KOPT-K1 (cell line): ENCODE data around the gene FAM20C.

ENCODE experiments used
- H3K27ac ChIP-seq: fragments of 200-600 bp; sonication (generic); 2 replicates; pipeline ENCODE4 v1.5.1; 2016; ENCODE audit warnings: antibody characterized with exemption, mild to moderate bottlenecking, low read depth, low read length; ENCODE audit not compliant: poor library complexity, severe bottlenecking
- H3K36me3 ChIP-seq: fragments of 200-600 bp; sonication (generic); 2 replicates; pipeline ENCODE4 v1.5.1; 2017; ENCODE audit warnings: antibody characterized with exemption, mild to moderate bottlenecking, low read length, moderate library complexity; ENCODE audit not compliant: insufficient read depth
- H3K9me3 ChIP-seq: fragments of 200-600 bp; sonication (generic); 2 replicates; pipeline ENCODE4 v1.5.1; 2017; ENCODE audit warnings: antibody characterized with exemption, low read length, mild to moderate bottlenecking; ENCODE audit not compliant: insufficient read depth, poor library complexity, severe bottlenecking

Gene FAM20C

GRCh38 chr7:155469-155900, 36.9 kb upstream of the FAM20C start:
- no peak overlapping the region for H3K27ac ChIP-seq
- H3K36me3 ChIP-seq: no peaks in the 10 kb centered on the region
- no peaks in the 10 kb centered on the region for H3K9me3 ChIP-seq

- H3K27ac ChIP-seq: no peak overlapping the region
- no peaks in the 10 kb centered on the region for H3K9me3 ChIP-seq
- no peaks in the 10 kb centered on the region for H3K36me3 ChIP-seq
Measured at GRCh38 chr7:156111-157007, 36.0 kb upstream of the FAM20C start.

- H3K9me3 ChIP-seq: no peaks in the 10 kb centered on the region
- H3K36me3 ChIP-seq: no peaks in the 10 kb centered on the region
- H3K27ac ChIP-seq: no peak overlapping the region
Measured at GRCh38 chr7:157008-157310, 35.4 kb upstream of the FAM20C start.

GRCh38 chr7:157771-158625, 34.4 kb upstream of the FAM20C start:
- H3K36me3 ChIP-seq: no peaks in the 10 kb centered on the region

GRCh38 chr7:158771-159170, 33.6 kb upstream of the FAM20C start:
- no peaks in the 10 kb centered on the region for H3K36me3 ChIP-seq
- no peaks in the 10 kb centered on the region for H3K9me3 ChIP-seq
- H3K27ac ChIP-seq: no peak overlapping the region

More at GRCh38 chr7:157771-158625, 34.4 kb upstream of the FAM20C start:
- H3K27ac ChIP-seq: no peak overlapping the region
- no peaks in the 10 kb centered on the region for H3K9me3 ChIP-seq

- Histone ChIP-seq H3K36me3 (no peaks in the 10 kb centered on the region), H3K9me3 (no peaks in the 10 kb centered on the region), H3K27ac (no peak overlapping the region)
Measured at GRCh38 chr7:159370-160270, 32.8 kb upstream of the FAM20C start.

GRCh38 chr7:160958-161725, 31.2 kb upstream of the FAM20C start:
- no peaks in the 10 kb centered on the region for H3K36me3 ChIP-seq
- H3K27ac ChIP-seq: no peak overlapping the region
- no peaks in the 10 kb centered on the region for H3K9me3 ChIP-seq

- Histone ChIP-seq H3K27ac (no peak overlapping the region), H3K36me3 (no peaks in the 10 kb centered on the region), H3K9me3 (no peaks in the 10 kb centered on the region)
Measured at GRCh38 chr7:162632-163297, 29.6 kb upstream of the FAM20C start.

- H3K9me3 ChIP-seq: no peaks in the 10 kb centered on the region
- H3K36me3 ChIP-seq: no peaks in the 10 kb centered on the region
- H3K27ac ChIP-seq: no peak overlapping the region
Measured at GRCh38 chr7:163298-163695, 29.1 kb upstream of the FAM20C start.

- H3K27ac ChIP-seq: no peak overlapping the region
- H3K36me3 ChIP-seq: no peaks in the 10 kb centered on the region
- H3K9me3 ChIP-seq: no peaks in the 10 kb centered on the region
Measured at GRCh38 chr7:163971-164881, 28.1 kb upstream of the FAM20C start.

- no peaks in the 10 kb centered on the region for H3K9me3 ChIP-seq
- H3K36me3 ChIP-seq: no peaks in the 10 kb centered on the region
- no peak overlapping the region for H3K27ac ChIP-seq
Measured at GRCh38 chr7:164882-165660, 27.3 kb upstream of the FAM20C start.

GRCh38 chr7:165661-166337, 26.6 kb upstream of the FAM20C start:
- no peak overlapping the region for H3K27ac ChIP-seq
- no peaks in the 10 kb centered on the region for H3K36me3 ChIP-seq

More at GRCh38 chr7:165661-166337, 26.6 kb upstream of the FAM20C start:
- no peaks in the 10 kb centered on the region for H3K9me3 ChIP-seq
